Testis (tissue), 2 donors: Measurements from ENCODE around the gene GARS1.

ENCODE experiments used
- CTCF ChIP-seq, 3 experiments: fragments of 450-650 bp in 2 of 3; fragments of 200-600 bp in 1 of 3; sonication (generic) in 1 of 3; IDR thresholded peaks; one replicate each; pipeline ENCODE4 v1.5.1; 2016 to 2019; ENCODE audit warnings: antibody characterized with exemption in 3 of 3, mild to moderate bottlenecking in 2 of 3, moderate library complexity in 1 of 3
- POLR2A ChIP-seq: fragments of 450-650 bp; IDR thresholded peaks from one replicate; pipeline ENCODE4 v1.6.1; 2017; ENCODE audit warnings: antibody characterized with exemption, mild to moderate bottlenecking, moderate library complexity

GRCh38 chr7:30635798-30636197, 41.1 kb downstream of the GARS1 start:
- TF ChIP-seq CTCF (IDR thresholded peaks at IDR 0.05) (no peak), POLR2A (no peak)
